ENCODE results near the gene DPM3. TPM values are rescaled to one million over a fixed set of nuclear protein-coding genes. Genes with fewer than 3 reads are reported as not detected.
A peak's percentile ranks its signal among the peaks of the same experiment; 100 is the strongest.

DPM3 gene
- total and polyA plus RNA-seq, 2 experiments from 2014 or later: 13.6 to 71.4 TPM

DNA sequence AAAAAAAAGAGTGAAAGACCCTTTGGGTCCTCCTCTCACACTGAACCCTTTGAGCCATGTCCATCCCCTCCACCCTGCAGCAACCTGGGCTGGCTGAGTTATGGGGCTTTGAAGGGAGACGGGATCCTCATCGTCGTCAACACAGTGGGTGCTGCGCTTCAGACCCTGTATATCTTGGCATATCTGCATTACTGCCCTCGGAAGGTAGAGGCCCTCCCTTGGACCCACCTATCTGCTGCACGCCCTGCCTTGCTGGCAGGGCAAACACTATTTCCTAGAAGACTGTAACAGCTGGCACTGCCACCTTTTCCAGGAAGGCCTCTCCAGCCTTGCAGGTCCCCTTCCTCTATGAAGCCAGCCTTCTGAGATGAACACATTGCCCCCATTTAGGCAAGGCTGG lies 3.6 kb downstream of the DPM3 start:
- peaks cover 17% of the 10 kb centered on the region for H3K27me3 Mint-ChIP-seq (ENCODE audit: insufficient read depth, low read depth, poor library complexity)
- TF ChIP-seq, protein P1, sequence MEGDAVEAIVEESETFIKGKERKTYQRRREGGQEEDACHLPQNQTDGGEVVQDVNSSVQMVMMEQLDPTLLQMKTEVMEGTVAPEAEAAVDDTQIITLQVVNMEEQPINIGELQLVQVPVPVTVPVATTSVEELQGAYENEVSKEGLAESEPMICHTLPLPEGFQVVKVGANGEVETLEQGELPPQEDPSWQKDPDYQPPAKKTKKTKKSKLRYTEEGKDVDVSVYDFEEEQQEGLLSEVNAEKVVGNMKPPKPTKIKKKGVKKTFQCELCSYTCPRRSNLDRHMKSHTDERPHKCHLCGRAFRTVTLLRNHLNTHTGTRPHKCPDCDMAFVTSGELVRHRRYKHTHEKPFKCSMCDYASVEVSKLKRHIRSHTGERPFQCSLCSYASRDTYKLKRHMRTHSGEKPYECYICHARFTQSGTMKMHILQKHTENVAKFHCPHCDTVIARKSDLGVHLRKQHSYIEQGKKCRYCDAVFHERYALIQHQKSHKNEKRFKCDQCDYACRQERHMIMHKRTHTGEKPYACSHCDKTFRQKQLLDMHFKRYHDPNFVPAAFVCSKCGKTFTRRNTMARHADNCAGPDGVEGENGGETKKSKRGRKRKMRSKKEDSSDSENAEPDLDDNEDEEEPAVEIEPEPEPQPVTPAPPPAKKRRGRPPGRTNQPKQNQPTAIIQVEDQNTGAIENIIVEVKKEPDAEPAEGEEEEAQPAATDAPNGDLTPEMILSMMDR (conservative IDR thresholded peaks at IDR 0.05; ENCODE audit: low read depth in 2 of 2): no peak
- no peak for TF ChIP-seq ZNF331 (CRISPR knock-in tag; IDR thresholded peaks at IDR 0.05; ENCODE audit: low read depth)
- no peak for TF ChIP-seq JUNB (IDR thresholded peaks at IDR 0.05; ENCODE audit: unreplicated experiment)
- TF ChIP-seq, protein P2, sequence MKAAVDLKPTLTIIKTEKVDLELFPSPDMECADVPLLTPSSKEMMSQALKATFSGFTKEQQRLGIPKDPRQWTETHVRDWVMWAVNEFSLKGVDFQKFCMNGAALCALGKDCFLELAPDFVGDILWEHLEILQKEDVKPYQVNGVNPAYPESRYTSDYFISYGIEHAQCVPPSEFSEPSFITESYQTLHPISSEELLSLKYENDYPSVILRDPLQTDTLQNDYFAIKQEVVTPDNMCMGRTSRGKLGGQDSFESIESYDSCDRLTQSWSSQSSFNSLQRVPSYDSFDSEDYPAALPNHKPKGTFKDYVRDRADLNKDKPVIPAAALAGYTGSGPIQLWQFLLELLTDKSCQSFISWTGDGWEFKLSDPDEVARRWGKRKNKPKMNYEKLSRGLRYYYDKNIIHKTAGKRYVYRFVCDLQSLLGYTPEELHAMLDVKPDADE (IDR thresholded peaks at IDR 0.05): no peak
- TF ChIP-seq, protein P3, sequence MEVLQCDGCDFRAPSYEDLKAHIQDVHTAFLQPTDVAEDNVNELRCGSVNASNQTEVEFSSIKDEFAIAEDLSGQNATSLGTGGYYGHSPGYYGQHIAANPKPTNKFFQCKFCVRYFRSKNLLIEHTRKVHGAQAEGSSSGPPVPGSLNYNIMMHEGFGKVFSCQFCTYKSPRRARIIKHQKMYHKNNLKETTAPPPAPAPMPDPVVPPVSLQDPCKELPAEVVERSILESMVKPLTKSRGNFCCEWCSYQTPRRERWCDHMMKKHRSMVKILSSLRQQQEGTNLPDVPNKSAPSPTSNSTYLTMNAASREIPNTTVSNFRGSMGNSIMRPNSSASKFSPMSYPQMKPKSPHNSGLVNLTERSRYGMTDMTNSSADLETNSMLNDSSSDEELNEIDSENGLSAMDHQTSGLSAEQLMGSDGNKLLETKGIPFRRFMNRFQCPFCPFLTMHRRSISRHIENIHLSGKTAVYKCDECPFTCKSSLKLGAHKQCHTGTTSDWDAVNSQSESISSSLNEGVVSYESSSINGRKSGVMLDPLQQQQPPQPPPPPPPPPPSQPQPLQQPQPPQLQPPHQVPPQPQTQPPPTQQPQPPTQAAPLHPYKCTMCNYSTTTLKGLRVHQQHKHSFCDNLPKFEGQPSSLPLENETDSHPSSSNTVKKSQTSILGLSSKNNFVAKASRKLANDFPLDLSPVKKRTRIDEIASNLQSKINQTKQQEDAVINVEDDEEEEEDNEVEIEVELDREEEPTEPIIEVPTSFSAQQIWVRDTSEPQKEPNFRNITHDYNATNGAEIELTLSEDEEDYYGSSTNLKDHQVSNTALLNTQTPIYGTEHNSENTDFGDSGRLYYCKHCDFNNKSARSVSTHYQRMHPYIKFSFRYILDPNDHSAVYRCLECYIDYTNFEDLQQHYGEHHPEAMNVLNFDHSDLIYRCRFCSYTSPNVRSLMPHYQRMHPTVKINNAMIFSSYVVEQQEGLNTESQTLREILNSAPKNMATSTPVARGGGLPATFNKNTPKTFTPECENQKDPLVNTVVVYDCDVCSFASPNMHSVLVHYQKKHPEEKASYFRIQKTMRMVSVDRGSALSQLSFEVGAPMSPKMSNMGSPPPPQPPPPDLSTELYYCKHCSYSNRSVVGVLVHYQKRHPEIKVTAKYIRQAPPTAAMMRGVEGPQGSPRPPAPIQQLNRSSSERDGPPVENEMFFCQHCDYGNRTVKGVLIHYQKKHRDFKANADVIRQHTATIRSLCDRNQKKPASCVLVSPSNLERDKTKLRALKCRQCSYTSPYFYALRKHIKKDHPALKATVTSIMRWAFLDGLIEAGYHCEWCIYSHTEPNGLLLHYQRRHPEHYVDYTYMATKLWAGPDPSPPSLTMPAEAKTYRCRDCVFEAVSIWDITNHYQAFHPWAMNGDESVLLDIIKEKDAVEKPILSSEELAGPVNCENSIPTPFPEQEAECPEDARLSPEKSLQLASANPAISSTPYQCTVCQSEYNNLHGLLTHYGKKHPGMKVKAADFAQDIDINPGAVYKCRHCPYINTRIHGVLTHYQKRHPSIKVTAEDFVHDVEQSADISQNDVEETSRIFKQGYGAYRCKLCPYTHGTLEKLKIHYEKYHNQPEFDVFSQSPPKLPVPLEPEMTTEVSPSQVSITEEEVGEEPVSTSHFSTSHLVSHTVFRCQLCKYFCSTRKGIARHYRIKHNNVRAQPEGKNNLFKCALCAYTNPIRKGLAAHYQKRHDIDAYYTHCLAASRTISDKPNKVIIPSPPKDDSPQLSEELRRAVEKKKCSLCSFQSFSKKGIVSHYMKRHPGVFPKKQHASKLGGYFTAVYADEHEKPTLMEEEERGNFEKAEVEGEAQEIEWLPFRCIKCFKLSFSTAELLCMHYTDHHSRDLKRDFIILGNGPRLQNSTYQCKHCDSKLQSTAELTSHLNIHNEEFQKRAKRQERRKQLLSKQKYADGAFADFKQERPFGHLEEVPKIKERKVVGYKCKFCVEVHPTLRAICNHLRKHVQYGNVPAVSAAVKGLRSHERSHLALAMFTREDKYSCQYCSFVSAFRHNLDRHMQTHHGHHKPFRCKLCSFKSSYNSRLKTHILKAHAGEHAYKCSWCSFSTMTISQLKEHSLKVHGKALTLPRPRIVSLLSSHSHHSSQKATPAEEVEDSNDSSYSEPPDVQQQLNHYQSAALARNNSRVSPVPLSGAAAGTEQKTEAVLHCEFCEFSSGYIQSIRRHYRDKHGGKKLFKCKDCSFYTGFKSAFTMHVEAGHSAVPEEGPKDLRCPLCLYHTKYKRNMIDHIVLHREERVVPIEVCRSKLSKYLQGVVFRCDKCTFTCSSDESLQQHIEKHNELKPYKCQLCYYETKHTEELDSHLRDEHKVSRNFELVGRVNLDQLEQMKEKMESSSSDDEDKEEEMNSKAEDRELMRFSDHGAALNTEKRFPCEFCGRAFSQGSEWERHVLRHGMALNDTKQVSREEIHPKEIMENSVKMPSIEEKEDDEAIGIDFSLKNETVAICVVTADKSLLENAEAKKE (CRISPR knock-in tag; IDR thresholded peaks at IDR 0.05): no peak
- no peak for TF ChIP-seq CREB1 (CRISPR knock-in tag; IDR thresholded peaks at IDR 0.05; ENCODE audit: low read depth)
- no peak for TF ChIP-seq EZH2phosphoT487 (IDR thresholded peaks at IDR 0.05; ENCODE audit: unreplicated experiment)
- no peak for TF ChIP-seq NANOG (IDR thresholded peaks at IDR 0.05; ENCODE audit: borderline replicate concordance)
- no peak for TF ChIP-seq STAT1 (IDR thresholded peaks at IDR 0.05; ENCODE audit: unreplicated experiment)
- TF ChIP-seq, protein P4, sequence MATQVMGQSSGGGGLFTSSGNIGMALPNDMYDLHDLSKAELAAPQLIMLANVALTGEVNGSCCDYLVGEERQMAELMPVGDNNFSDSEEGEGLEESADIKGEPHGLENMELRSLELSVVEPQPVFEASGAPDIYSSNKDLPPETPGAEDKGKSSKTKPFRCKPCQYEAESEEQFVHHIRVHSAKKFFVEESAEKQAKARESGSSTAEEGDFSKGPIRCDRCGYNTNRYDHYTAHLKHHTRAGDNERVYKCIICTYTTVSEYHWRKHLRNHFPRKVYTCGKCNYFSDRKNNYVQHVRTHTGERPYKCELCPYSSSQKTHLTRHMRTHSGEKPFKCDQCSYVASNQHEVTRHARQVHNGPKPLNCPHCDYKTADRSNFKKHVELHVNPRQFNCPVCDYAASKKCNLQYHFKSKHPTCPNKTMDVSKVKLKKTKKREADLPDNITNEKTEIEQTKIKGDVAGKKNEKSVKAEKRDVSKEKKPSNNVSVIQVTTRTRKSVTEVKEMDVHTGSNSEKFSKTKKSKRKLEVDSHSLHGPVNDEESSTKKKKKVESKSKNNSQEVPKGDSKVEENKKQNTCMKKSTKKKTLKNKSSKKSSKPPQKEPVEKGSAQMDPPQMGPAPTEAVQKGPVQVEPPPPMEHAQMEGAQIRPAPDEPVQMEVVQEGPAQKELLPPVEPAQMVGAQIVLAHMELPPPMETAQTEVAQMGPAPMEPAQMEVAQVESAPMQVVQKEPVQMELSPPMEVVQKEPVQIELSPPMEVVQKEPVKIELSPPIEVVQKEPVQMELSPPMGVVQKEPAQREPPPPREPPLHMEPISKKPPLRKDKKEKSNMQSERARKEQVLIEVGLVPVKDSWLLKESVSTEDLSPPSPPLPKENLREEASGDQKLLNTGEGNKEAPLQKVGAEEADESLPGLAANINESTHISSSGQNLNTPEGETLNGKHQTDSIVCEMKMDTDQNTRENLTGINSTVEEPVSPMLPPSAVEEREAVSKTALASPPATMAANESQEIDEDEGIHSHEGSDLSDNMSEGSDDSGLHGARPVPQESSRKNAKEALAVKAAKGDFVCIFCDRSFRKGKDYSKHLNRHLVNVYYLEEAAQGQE (IDR thresholded peaks at IDR 0.05; ENCODE audit: unreplicated experiment): no peak
- no peak for TF ChIP-seq ZNF114 (CRISPR knock-in tag; IDR thresholded peaks at IDR 0.05)
- TF ChIP-seq POLR2AphosphoS5 (IDR thresholded peaks at IDR 0.05; ENCODE audit: low read depth): no peak
- no peak for TF ChIP-seq EZH2 (IDR thresholded peaks at IDR 0.05; ENCODE audit: low read depth, unreplicated experiment)
- peaks cover 16% of the 10 kb centered on the region for H3K4me1 ChIP-seq (ENCODE audit: insufficient read depth)

More for the DNA sequence above, 3.6 kb downstream of the DPM3 start:
- Histone ChIP-seq H4K20me1 (replicated peaks; ENCODE audit: insufficient read depth) (peaks cover 13% of the 10 kb centered on the region), H3K27me3 (ENCODE audit: insufficient read depth) (peaks cover 5% of the 10 kb centered on the region), H3K79me2 (replicated peaks; ENCODE audit: insufficient read depth) (peaks cover 22% of the 10 kb centered on the region), H3K9me2 (ENCODE audit: insufficient read depth) (no peaks in the 10 kb centered on the region), H3K4me2 (peak overlapping the region; percentile 95), H2AFZ (0 out of 2 replicates have a peak overlapping the region, but pooled peaks have one; percentile 88), H3F3A (replicated peaks; ENCODE audit: low read depth) (peaks cover 28% of the 10 kb centered on the region), H3K4me3 (peak overlapping the region; percentile 82), H3K27ac (ENCODE audit: low read depth) (peak overlapping the region; percentile 95; the same call in 1 of the 2 replicates), H3K36me3 (ENCODE audit: insufficient read depth) (no peaks in the 10 kb centered on the region)
- no peak overlapping the region; the same call in 1 of the 2 replicates for H3K27ac Mint-ChIP-seq
- peaks cover 19% of the 10 kb centered on the region for H3K36me3 Mint-ChIP-seq (ENCODE audit: low read depth)
- ATAC-seq: no peak
- H3K4me3 Mint-ChIP-seq: peak overlapping the region; percentile 94
- H3K9me3 Mint-ChIP-seq: no peaks in the 10 kb centered on the region
- peaks cover 13% of the 10 kb centered on the region for H3K4me1 Mint-ChIP-seq
- peak; percentile 25 for DNase-seq (ENCODE audit: low spot score)
